Neuronal stem cell (in vitro differentiated cells): ENCODE results near the gene RIPOR1.

Experiments used
- DNase-seq: peaks from one replicate; pipeline ENCODE4 v3.0.0-alpha.2; 2013; ENCODE audit warnings: low spot score
- H2AFZ ChIP-seq: one replicate; pipeline ENCODE4 v1.6.1; 2013; ENCODE audit warnings: mild to moderate bottlenecking, low read length, inconsistent platforms
- H2AK5ac ChIP-seq: 2 replicates; pipeline ENCODE4 v1.6.1; 2013; ENCODE audit warnings: low read depth, mild to moderate bottlenecking, inconsistent platforms, low read length, moderate library complexity, mixed read lengths
- H2BK120ac ChIP-seq: 2 replicates; pipeline ENCODE4 v1.6.1; 2013; ENCODE audit warnings: low read depth, mild to moderate bottlenecking, inconsistent platforms, low read length, moderate library complexity, mixed read lengths
- H2BK12ac ChIP-seq: one replicate; pipeline ENCODE4 v1.6.1; 2013; ENCODE audit warnings: low read length, inconsistent platforms
- H2BK15ac ChIP-seq: 2 replicates; pipeline ENCODE4 v1.6.1; 2013; ENCODE audit warnings: mild to moderate bottlenecking, low read length, inconsistent platforms, mixed read lengths
- H2BK5ac ChIP-seq: one replicate; pipeline ENCODE4 v1.6.1; 2013; ENCODE audit warnings: inconsistent platforms, mild to moderate bottlenecking, low read length, moderate library complexity
- H3K14ac ChIP-seq: one replicate; pipeline ENCODE4 v1.6.1; 2013; ENCODE audit warnings: low read length, inconsistent platforms
- H3K18ac ChIP-seq: 2 replicates; pipeline ENCODE4 v1.6.1; 2013; ENCODE audit warnings: low read length, inconsistent platforms
- H3K23ac ChIP-seq: 2 replicates; pipeline ENCODE4 v1.6.1; 2013; ENCODE audit warnings: low read depth, mild to moderate bottlenecking, mixed read lengths, low read length, inconsistent platforms; ENCODE audit not compliant: poor library complexity
- H3K27ac ChIP-seq: replicated peaks from 3 replicates; pipeline ENCODE4 v1.5.1; 2013; ENCODE audit warnings: low read length, inconsistent platforms
- H3K27me3 ChIP-seq, 3 experiments: 2 replicates each; pipeline ENCODE4 v1.6.1; 2013; ENCODE audit warnings: low read length in 3 of 3, mild to moderate bottlenecking in 2 of 3, inconsistent platforms in 1 of 3, low read depth in 1 of 3, mixed read lengths in 1 of 3, moderate library complexity in 1 of 3; ENCODE audit not compliant: control insufficient read depth in 3 of 3, insufficient read depth in 3 of 3
- H3K36me3 ChIP-seq, 2 donors: replicated peaks in 1 of 2; 2 replicates each; pipeline ENCODE4 v1.6.1; 2013; ENCODE audit warnings: low read length in 2 of 2; ENCODE audit not compliant: control insufficient read depth in 2 of 2, insufficient read depth in 2 of 2
- H3K4ac ChIP-seq: 2 replicates; pipeline ENCODE4 v1.6.1; 2013; ENCODE audit warnings: inconsistent platforms, mild to moderate bottlenecking, low read length, moderate library complexity
- H3K4me1 ChIP-seq, 2 donors: 1 replicate in 1 of 2; 2 replicates in 1 of 2; pipeline ENCODE4 v1.6.1; 2013; ENCODE audit warnings: low read length in 2 of 2, low read depth in 1 of 2; ENCODE audit not compliant: control insufficient read depth in 2 of 2, insufficient read depth in 1 of 2
- H3K4me2 ChIP-seq: one replicate; pipeline ENCODE4 v1.6.1; 2013; ENCODE audit warnings: mild to moderate bottlenecking, low read length, inconsistent platforms; ENCODE audit not compliant: insufficient read depth, poor library complexity, severe bottlenecking
- H3K4me3 ChIP-seq, 2 donors: 2 replicates each; pipeline ENCODE4 v1.5.1; 2013; ENCODE audit warnings: low read length in 2 of 2, mild to moderate bottlenecking in 2 of 2, inconsistent platforms in 1 of 2, moderate library complexity in 1 of 2
- H3K79me1 ChIP-seq: one replicate; pipeline ENCODE4 v1.6.1; 2013; ENCODE audit warnings: low read depth, mild to moderate bottlenecking, inconsistent platforms, low read length, moderate library complexity
- H3K9ac ChIP-seq: one replicate; pipeline ENCODE4 v1.6.1; 2013; ENCODE audit warnings: mild to moderate bottlenecking, low read depth, low read length, inconsistent platforms; ENCODE audit not compliant: poor library complexity
- H3K9me3 ChIP-seq, 2 donors: replicated peaks in 1 of 2; 2 replicates each; pipeline versions ENCODE3 to v1.6.1; 2013; ENCODE audit warnings: low read length in 2 of 2, mild to moderate bottlenecking in 2 of 2, inconsistent platforms in 1 of 2, low read depth in 1 of 2, mixed read lengths in 1 of 2, moderate library complexity in 1 of 2; ENCODE audit not compliant: control insufficient read depth in 2 of 2, insufficient read depth in 1 of 2
- H4K8ac ChIP-seq: one replicate; pipeline ENCODE4 v1.6.1; 2013; ENCODE audit warnings: low read depth, mild to moderate bottlenecking, inconsistent platforms, low read length, moderate library complexity
- H4K91ac ChIP-seq: one replicate; pipeline ENCODE4 v1.6.1; 2013; ENCODE audit warnings: low read length, low read depth, mild to moderate bottlenecking, inconsistent platforms; ENCODE audit not compliant: poor library complexity
- WGBS, 2 donors: extraction: QIAGEN DNeasy Blood & Tissue Kit; methylation state at CpG; one replicate each; pipeline ENCODE4 v1.1.7; 2013; ENCODE audit warnings: missing lambda C conversion rate in 2 of 2, mixed read lengths in 1 of 2; ENCODE audit not compliant: insufficient read length in 2 of 2, insufficient replicate concordance in 1 of 2; ENCODE audit errors: extremely low coverage in 2 of 2; 5-methylcytosine and 5-hydroxymethylcytosine counted together

RIPOR1 gene

DNA sequence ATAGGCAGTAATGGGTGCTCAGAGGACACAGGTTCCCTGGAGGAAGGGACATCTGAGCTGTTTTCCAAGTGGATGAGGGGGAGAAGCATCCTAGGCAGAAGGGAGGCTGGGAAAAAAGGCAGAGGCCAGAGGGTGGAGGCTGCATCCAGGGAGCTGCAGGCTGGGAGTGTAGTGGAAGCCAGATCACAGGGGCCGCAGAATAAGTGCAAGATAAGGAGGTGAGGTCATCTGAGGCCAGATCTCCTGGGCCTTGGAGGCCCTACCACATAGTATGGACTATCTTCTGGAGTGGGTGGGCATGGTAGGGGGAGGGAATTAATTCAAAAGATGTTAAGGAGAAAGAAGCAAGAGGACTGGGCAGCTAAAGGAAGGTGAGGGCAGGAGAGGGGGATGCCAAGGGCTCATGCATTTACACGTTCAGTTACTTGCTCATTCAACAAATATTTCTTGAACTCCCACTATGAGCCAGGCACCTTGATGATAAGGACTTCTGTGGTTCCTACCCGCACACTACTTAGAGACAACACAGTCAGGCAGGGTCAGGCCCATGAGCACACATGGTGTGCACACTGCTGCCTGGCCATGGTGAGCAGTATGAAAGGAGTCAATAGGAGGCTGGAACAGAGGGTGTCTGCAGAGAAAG lies 2.4 kb upstream of the RIPOR1 start:
- Histone ChIP-seq H3K27me3 (peaks cover 4 to 36% (median 22%) of the 10 kb centered on the region in 3 experiments), H3K79me1 (peaks cover 2% of the 10 kb centered on the region), H3K23ac (no peak overlapping the region), H3K4me2 (no peak overlapping the region), H2BK12ac (no peak overlapping the region), H3K4me3 (no peak overlapping the region), H3K4me1 (peaks cover 17 to 20% of the 10 kb centered on the region in 2 donors), H3K4ac (no peak overlapping the region), H3K36me3 (no peaks in the 10 kb centered on the region), H2BK15ac (peak overlapping the region; percentile 28), H2BK5ac (no peak overlapping the region), H3K9ac (no peak overlapping the region), H2BK120ac (no peak overlapping the region), H3K27ac (no peak overlapping the region), H3K18ac (no peak overlapping the region), H4K91ac (peak overlapping the region; percentile 58), H3K14ac (no peak overlapping the region), H3K9me3 (no peaks in the 10 kb centered on the region), H2AFZ (no peak overlapping the region), H4K8ac (no peak overlapping the region), H2AK5ac (peak overlapping the region; percentile 36)
- no CpG with 5 or more reads among the region's 3 CpGs for WGBS, 2 donors
- DNase-seq: no peak

DNA sequence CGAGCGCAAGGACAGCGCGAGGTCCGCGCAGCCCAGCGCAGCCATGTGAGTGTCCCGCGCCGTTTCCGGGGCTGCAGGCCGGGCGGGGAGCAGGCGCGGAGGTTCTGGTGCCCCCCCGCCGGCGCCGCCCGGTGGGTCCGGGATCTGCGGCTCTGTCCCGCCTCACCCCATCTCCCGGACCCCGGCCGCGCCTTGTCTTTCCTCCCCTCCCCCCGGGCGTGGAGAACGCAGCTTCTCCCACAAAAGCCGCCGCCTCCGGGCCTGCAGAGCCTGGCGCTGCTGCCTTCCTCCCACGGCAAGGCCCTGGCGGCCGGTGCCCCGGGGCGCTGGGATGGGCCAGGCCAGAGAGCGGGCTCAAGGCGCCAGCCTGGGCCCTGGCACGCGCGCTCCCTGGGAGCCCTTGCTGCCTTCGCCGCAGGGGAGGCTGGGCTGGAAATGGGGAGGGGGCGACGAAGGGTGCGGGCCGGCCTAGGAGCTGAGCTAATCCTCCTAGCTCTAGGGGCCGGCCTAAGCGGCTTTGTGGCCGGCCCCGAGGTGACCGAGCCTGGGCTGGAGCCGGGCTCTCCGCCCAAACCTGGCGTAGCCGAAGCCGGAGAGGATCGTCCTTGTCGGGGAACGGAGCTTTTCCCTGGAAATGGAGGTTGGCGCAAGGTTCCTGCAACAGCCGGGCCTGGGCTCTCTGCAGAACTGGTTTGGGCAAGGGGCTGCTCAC lies 397 bp downstream of the RIPOR1 start:
- H2BK12ac ChIP-seq: no peak overlapping the region

DNA sequence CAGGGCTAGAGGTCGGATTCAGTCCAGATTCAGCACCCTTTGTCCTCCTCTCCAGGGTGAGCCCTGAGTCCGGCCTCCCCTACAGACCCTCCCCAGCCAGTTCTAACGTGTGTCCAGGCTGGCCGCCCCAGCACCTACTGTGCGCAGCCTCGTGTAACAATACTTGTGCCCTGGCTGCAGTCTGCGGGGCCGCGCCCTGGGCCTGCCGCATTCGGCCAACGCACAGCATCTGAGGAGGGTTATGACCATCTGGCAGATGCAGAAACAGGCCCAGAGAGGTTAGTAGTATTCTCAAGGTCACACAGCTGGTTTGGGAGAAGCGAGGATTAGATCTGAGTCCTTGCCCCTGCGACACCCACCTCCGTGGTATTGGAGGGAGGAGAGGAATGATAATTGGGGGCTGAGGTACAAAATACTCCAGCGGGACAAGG lies 968 bp downstream of the RIPOR1 start:
- no peak for DNase-seq
- Histone ChIP-seq H4K91ac (no peak overlapping the region), H2BK5ac (peak overlapping the region; percentile 79), H2BK12ac (no peak overlapping the region), H3K36me3 (peaks cover 0 to 4% of the 10 kb centered on the region in 2 donors), H3K4ac (no peak overlapping the region), H3K4me2 (peak overlapping the region; percentile 97), H4K8ac (no peak overlapping the region), H3K18ac (peak overlapping the region; percentile 95), H3K4me3 (peak overlapping the region; percentile 89 to 96), H3K23ac (peak overlapping the region; percentile 89), H3K27ac (no peak overlapping the region), H2BK120ac (no peak overlapping the region), H3K79me1 (peaks cover 2% of the 10 kb centered on the region), H3K14ac (peak overlapping the region; percentile 23), H3K9me3 (no peaks in the 10 kb centered on the region), H3K9ac (peak overlapping the region; percentile 88), H3K27me3 (peaks cover 4 to 53% (median 9%) of the 10 kb centered on the region in 3 experiments), H2AK5ac (peak overlapping the region; percentile 73), H2BK15ac (no peak overlapping the region), H3K4me1 (peaks cover 17 to 20% of the 10 kb centered on the region in 2 donors), H2AFZ (peak overlapping the region; percentile 96)
- WGBS, 2 donors: no CpG with 5 or more reads among the region's 16 CpGs

More for the DNA sequence above, 397 bp downstream of the RIPOR1 start:
- Histone ChIP-seq H3K36me3 (peaks cover 0 to 4% of the 10 kb centered on the region in 2 donors), H3K4me3 (peak overlapping the region; percentile 89 to 96), H3K9me3 (no peaks in the 10 kb centered on the region), H3K18ac (peak overlapping the region; percentile 94), H3K4ac (no peak overlapping the region), H2BK120ac (no peak overlapping the region), H2AFZ (peak overlapping the region; percentile 96), H2BK5ac (peak overlapping the region; percentile 79), H3K27ac (no peak overlapping the region), H3K27me3 (peaks cover 4 to 56% (median 15%) of the 10 kb centered on the region in 3 experiments), H3K79me1 (peaks cover 2% of the 10 kb centered on the region), H3K14ac (peak overlapping the region; percentile 91), H4K8ac (no peak overlapping the region), H2BK15ac (no peak overlapping the region), H3K4me2 (peak overlapping the region; percentile 97), H4K91ac (no peak overlapping the region), H3K4me1 (peaks cover 17 to 20% of the 10 kb centered on the region in 2 donors), H2AK5ac (peak overlapping the region; percentile 73), H3K23ac (peak overlapping the region; percentile 89), H3K9ac (peak overlapping the region; percentile 88)
- DNase-seq: no peak
- WGBS, 2 donors: no CpG with 5 or more reads among the region's 65 CpGs
